GM23338 (cell line): ENCODE data around the gene PSORS1C2.

Experiments used
- CREB1 ChIP-seq: fragments of 250-450 bp; sonication (Bioruptor Pico); IDR thresholded peaks from 2 replicates; pipeline ENCODE4 v1.5.0; 2020; ENCODE audit warnings: low read depth, mild to moderate bottlenecking, moderate library complexity
- CTCF ChIP-seq, 2 experiments: fragments of 200-600 bp in 1 of 2; sonication (generic) in 1 of 2; conservative IDR thresholded peaks; 2 replicates each; pipeline versions ENCODE4 v1.5.1 to v1.6.1; 2016 to 2017; ENCODE audit warnings: antibody characterized with exemption in 2 of 2, low read depth in 2 of 2, mild to moderate bottlenecking in 2 of 2, moderate library complexity in 1 of 2
- ETS1 ChIP-seq: IDR thresholded peaks from 2 replicates; pipeline ENCODE4 v1.6.1; 2016; ENCODE audit warnings: antibody characterized with exemption
- EZH2 ChIP-seq: fragments of 200-600 bp; sonication (generic); IDR thresholded peaks from one replicate; pipeline ENCODE4 v1.8.0; 2017; ENCODE audit warnings: antibody characterized with exemption, mild to moderate bottlenecking, low read depth; ENCODE audit not compliant: unreplicated experiment
- EZH2phosphoT487 ChIP-seq: fragments of 200-600 bp; sonication (generic); IDR thresholded peaks from one replicate; pipeline ENCODE4 v1.8.1; 2018; ENCODE audit warnings: antibody characterized with exemption; ENCODE audit not compliant: unreplicated experiment
- JUNB ChIP-seq: IDR thresholded peaks from one replicate; pipeline ENCODE4 v1.6.1; 2016; ENCODE audit warnings: antibody characterized with exemption; ENCODE audit not compliant: unreplicated experiment
- NANOG ChIP-seq: IDR thresholded peaks from 2 replicates; pipeline ENCODE4 v1.6.1; 2016; ENCODE audit warnings: antibody characterized with exemption, borderline replicate concordance
- POLR2AphosphoS5 ChIP-seq: IDR thresholded peaks from 2 replicates; pipeline ENCODE4 v1.6.1; 2016; ENCODE audit warnings: antibody characterized with exemption, low read depth
- REST ChIP-seq: IDR thresholded peaks from one replicate; pipeline ENCODE4 v1.6.1; 2018; ENCODE audit warnings: antibody characterized with exemption; ENCODE audit not compliant: unreplicated experiment
- STAT1 ChIP-seq: IDR thresholded peaks from one replicate; pipeline ENCODE4 v1.6.1; 2016; ENCODE audit warnings: antibody characterized with exemption; ENCODE audit not compliant: unreplicated experiment
- ZNF114 ChIP-seq: fragments of 250-450 bp; sonication (Bioruptor Pico); IDR thresholded peaks from 2 replicates; pipeline ENCODE4 v1.5.0; 2020; ENCODE audit warnings: mild to moderate bottlenecking, moderate library complexity
- ZNF331 ChIP-seq: fragments of 250-450 bp; sonication (Bioruptor Pico); IDR thresholded peaks from 2 replicates; pipeline ENCODE4 v1.5.0; 2020; ENCODE audit warnings: low read depth, mild to moderate bottlenecking, moderate library complexity
- ZNF462 ChIP-seq: fragments of 250-450 bp; sonication (Bioruptor Pico); IDR thresholded peaks from 2 replicates; pipeline ENCODE4 v1.5.0; 2020; ENCODE audit warnings: mild to moderate bottlenecking, moderate library complexity

- TF ChIP-seq POLR2AphosphoS5: no peak
- TF ChIP-seq REST: no peak
- TF ChIP-seq EZH2phosphoT487: no peak
- TF ChIP-seq CTCF (conservative IDR thresholded peaks at IDR 0.05; ENCODE audit: low read depth in 2 of 2): no peak
- TF ChIP-seq EZH2: no peak
- no peak for TF ChIP-seq STAT1
- TF ChIP-seq JUNB: no peak
- TF ChIP-seq NANOG: no peak
- no peak for TF ChIP-seq ZNF331
- TF ChIP-seq ZNF114 (CRISPR knock-in tag): no peak
- no peak for TF ChIP-seq CREB1
- TF ChIP-seq ETS1: no peak
- no peak for TF ChIP-seq ZNF462 (CRISPR knock-in tag)
These were observed 40.1 kb upstream of the PSORS1C2 start for GRCh38 chr6:31179042-31179386.
